Renal cortex interstitium (tissue), 15 donors: ENCODE data around the gene HABP4. TPM values are rescaled to one million over a fixed set of nuclear protein-coding genes. Genes with fewer than 3 reads are reported as not detected.

Experiments used
- DNase-seq, 11 donors: peaks; one replicate each; pipeline ENCODE4 v3.0.0-alpha.2; 2013; ENCODE audit warnings: low read depth in 9 of 11, low spot score in 4 of 11; ENCODE audit errors: extremely low read depth in 1 of 11
- long read RNA-seq, 16 experiments: transcript quantifications; one replicate each; lab custom pipeline, GENCODE V29; 2026
- polyA plus RNA-seq, 3 donors: library from polyadenylated mRNA; unstranded; fragments of 120-200 nt; gene quantifications; one replicate each; pipeline ENCODE4 v1.2.1, GENCODE V29; 2013; ENCODE audit not compliant: insufficient read length in 3 of 3

The HABP4 gene, protein sequence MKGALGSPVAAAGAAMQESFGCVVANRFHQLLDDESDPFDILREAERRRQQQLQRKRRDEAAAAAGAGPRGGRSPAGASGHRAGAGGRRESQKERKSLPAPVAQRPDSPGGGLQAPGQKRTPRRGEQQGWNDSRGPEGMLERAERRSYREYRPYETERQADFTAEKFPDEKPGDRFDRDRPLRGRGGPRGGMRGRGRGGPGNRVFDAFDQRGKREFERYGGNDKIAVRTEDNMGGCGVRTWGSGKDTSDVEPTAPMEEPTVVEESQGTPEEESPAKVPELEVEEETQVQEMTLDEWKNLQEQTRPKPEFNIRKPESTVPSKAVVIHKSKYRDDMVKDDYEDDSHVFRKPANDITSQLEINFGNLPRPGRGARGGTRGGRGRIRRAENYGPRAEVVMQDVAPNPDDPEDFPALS
- 10 to 100 TPM; 19.1 to 21.9 (median 19.8) TPM for polyA plus RNA-seq
- long read RNA-seq, donor 1, transcript HABP4-201 (8 exons, 2,615 nt), result major isoform, 6 of 6 reads
- long read RNA-seq, donor 1, partial matches to known transcripts, result 0 of 6 reads
- long read RNA-seq, donor 1, other reads (novel, unspliced or antisense), result 0 of 6 reads
- long read RNA-seq, donor 2, transcript HABP4-201 (8 exons, 2,615 nt), result major isoform, 6 of 8 reads
- long read RNA-seq, donor 2, partial matches to known transcripts, result 0 of 8 reads
- long read RNA-seq, donor 2, other reads (novel, unspliced or antisense), result 0 of 8 reads
- long read RNA-seq, donor 3, transcript HABP4-201 (8 exons, 2,615 nt), result major isoform, 21 of 24 reads
- long read RNA-seq, donor 3, partial matches to known transcripts, result 0 of 24 reads
- long read RNA-seq, donor 3, other reads (novel, unspliced or antisense), result 0 of 24 reads
- long read RNA-seq, donor 4, transcript HABP4-201 (8 exons, 2,615 nt), result major isoform, 5 of 11 reads
- long read RNA-seq, donor 4, partial matches to known transcripts, result 6 of 11 reads
- long read RNA-seq, donor 4, other reads (novel, unspliced or antisense), result 0 of 11 reads
- long read RNA-seq, donor 5, result 0 reads
- long read RNA-seq, donor 6, partial matches to known transcripts, result 15 of 20 reads
- long read RNA-seq, donor 6, other reads (novel, unspliced or antisense), result 0 of 20 reads
- long read RNA-seq, donor 7, transcript HABP4-201 (8 exons, 2,615 nt), result major isoform, 7 of 8 reads
- long read RNA-seq, donor 7, partial matches to known transcripts, result 0 of 8 reads
- long read RNA-seq, donor 7, other reads (novel, unspliced or antisense), result 0 of 8 reads
- long read RNA-seq, donor 8, transcript HABP4-201 (8 exons, 2,615 nt), result major isoform, 16 of 17 reads
- long read RNA-seq, donor 8, partial matches to known transcripts, result 0 of 17 reads
- long read RNA-seq, donor 8, other reads (novel, unspliced or antisense), result 0 of 17 reads
- long read RNA-seq, donor 9, transcript HABP4-201 (8 exons, 2,615 nt), result major isoform, 7 of 8 reads
- long read RNA-seq, donor 9, partial matches to known transcripts, result 0 of 8 reads
- long read RNA-seq, donor 9, other reads (novel, unspliced or antisense), result 0 of 8 reads
- long read RNA-seq, donor 10, transcript HABP4-201 (8 exons, 2,615 nt), result major isoform, 8 of 22 reads
- long read RNA-seq, donor 10, partial matches to known transcripts, result 14 of 22 reads
- long read RNA-seq, donor 10, other reads (novel, unspliced or antisense), result 0 of 22 reads
- long read RNA-seq, donor 11, transcript HABP4-201 (8 exons, 2,615 nt), result major isoform, 6 of 19 reads
- long read RNA-seq, donor 11, partial matches to known transcripts, result 13 of 19 reads
- long read RNA-seq, donor 11, other reads (novel, unspliced or antisense), result 0 of 19 reads
- long read RNA-seq, donor 12, partial matches to known transcripts, result 0 of 2 reads
- long read RNA-seq, donor 12, other reads (novel, unspliced or antisense), result 0 of 2 reads
- long read RNA-seq, donor 13, result 0 reads
- long read RNA-seq, donor 14, transcript HABP4-201 (8 exons, 2,615 nt), result major isoform, 8 of 16 reads
- long read RNA-seq, donor 14, partial matches to known transcripts, result 8 of 16 reads
- long read RNA-seq, donor 14, other reads (novel, unspliced or antisense), result 0 of 16 reads
- long read RNA-seq, donor 15, partial matches to known transcripts, result 10 of 12 reads
- long read RNA-seq, donor 15, other reads (novel, unspliced or antisense), result 0 of 12 reads
- long read RNA-seq, donor 16, transcript HABP4-201 (8 exons, 2,615 nt), result major isoform, 30 of 43 reads
- long read RNA-seq, donor 16, partial matches to known transcripts, result 13 of 43 reads
- long read RNA-seq, donor 16, other reads (novel, unspliced or antisense), result 0 of 43 reads

DNA sequence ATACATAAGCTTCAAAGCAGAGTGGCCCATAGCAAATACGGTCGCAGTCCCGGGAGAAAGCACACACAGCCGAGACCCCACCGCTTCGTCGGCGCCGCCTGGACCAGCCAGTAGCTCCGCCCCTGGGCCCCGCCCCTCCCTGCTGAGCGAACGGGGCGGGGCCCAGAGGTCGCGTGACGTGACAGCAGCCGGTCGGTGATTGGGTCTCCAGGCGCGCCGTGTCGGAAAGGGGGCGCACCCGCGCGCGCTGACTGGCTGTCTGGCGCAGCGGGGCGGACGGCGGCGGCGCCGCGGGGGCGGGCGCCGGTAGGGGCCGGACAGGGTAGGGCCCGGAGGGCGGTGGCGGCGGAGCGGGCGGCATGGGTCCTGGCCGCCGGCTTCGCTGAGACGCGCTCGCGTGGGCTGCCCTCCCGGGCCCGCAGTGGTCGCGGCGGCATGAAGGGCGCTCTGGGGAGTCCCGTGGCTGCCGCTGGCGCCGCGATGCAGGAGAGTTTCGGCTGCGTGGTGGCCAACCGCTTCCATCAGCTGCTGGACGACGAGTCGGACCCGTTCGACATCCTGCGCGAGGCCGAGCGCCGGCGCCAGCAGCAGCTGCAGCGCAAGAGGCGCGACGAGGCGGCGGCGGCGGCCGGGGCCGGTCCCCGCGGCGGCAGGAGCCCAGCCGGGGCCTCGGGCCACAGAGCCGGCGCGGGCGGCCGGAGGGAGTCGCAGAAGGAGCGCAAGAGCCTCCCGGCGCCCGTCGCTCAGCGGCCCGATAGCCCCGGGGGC lies at the start of gene HABP4:
Gene HABP4, plus strand, starts transcription at position 325 of the 768 bp plus-strand sequence. Its CDS starts 111 bp downstream, at position 436.
- peak; percentile 84 to 94 (median 92) for DNase-seq

DNA sequence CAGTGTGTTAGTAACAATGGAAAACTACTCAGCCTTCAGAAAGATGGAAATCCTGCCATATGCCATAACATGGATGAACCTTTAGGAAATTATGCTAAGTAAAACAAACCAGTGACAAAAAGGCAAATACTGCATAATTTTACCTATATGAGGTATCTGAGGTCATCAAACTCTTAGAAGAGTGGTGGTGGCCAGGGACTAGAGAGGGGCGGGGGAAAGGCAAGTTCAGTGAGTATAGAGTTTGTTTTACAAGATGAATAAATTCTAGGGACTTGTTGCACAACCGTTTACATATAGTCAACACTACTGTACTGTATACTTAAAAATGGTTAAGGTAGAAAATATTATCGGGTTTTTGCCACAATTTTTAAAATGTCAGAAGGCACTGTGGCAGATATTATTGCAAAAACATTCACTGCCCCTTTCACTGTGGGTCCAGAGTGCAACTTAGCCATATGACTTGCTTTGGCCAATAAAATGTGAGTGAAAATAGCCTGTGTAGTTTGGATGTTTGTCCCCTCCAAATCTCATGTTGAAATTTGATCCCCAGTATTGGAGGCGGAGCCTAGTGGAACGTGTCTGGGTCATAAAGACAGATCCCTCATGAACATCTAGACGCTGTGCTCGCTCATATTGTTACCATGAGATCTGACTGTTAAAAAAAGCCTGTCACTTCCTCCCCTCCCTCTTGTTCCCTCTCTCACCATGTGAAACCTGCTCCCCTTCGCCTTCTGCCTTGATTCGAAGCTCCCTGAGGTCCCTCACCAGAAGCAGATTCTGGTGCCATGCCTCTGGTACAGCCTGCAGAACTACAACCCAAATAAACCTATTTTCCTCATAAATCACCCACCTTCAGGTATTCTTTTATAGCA lies 41.3 kb upstream of the HABP4 start:
- DNase-seq, result no peak

DNA sequence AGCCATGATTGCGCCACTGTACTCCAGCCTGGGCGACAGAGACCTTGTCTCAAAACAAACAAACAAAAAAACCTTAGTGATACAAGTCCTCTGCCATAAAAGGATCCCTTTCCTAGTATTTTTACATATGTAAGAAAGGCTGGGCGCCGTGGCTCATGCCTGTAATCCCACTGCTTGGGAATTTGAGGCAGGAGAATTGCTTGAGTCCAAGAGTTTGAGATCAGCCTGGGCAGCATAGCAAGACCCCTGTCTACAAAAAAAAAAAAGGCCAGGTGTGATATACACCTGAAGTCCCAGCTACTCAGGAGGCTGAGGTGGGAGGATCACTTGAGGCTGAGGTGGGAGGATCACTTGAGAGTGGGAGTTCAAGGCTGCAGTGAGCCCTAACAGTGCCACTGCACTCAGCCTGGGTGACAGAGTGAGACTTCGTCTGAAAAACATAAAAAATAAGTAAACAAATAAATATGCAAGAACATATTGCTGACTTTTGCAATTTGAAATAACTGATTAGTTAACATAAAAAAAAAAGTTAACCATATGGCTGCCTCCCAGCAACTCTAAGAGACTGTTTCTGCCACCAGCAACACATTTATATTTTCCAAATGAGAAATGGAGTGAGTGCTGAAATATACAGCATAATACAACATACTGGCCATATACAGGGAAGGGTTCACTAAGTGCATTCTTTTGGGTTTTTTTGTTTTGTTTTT lies 38.7 kb upstream of the HABP4 start:
- no peak for DNase-seq

DNA sequence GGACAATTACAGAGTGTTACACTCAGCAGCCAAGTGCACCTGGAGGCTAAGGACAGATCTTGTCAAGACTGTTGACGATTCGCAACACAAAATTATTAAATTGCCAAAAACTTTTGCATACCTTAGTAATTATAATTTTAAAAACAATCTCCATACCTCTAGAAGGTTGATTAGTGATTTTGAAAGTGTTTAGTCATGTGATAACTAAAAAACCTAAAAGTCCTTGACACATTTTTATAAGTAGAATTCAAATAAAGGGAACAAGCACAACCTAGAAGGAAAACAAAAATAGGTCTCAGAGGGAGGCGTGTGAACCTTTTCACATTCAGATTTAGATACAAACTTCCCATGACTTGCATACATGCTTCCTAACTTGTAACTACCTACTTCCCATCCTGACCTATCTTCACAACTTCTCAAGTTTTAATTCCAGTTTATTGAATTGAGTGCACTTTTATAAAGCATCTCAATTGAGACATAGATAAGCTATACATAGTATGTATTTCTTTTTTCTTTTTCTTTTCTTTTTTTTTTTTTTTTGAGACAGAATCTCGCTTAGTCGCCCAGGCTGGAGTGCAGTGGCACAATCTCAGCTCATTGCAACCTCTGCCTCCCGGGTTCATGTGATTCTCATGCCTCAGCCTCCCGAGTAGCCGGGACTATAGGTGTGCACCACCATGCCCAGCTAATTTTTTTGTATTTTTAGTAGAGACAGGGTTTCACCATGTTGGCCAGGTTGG lies 37.6 kb upstream of the HABP4 start:
- no peak for DNase-seq

DNA sequence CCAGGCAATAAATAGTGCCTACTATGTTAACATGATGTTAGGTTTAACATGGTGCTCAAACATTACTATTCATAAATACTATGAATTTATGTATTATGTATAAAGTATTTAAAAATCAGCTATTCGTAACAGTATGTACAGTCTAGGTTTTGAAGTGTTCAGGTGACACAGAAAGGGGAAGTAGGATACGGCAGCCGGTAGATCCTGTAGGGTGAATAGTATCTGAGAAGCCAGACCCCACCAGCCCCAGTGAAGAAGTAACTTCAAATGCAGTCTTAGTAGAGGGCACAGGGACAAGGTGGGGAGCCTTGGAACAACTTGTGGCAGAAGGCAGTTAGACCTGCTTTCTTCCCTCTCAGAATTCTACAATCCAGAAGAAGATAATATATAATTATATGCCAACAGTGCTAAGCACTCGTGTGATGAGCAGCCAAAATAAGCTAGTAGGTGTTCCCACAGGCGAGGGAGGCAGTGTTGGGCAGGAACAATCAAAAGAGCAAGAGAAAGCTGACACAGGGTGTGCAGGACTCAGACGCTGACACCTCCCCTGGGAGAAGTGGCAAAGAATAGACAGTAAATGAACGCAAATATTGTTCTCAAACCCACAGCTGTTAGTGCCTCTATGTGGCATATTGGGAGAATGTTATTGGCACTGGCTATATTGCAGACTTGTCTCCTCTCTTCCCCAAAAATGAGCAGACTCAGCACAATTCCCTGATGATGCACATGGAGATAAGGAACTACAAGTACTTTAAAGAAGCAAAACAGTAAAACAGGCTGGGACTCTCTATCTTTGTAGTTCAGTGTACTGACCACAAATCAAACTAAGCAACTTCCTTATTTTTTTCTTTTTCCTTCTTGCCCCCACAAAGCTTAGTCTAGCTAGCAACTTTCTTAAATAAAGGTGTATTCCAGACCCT lies 36.4 kb upstream of the HABP4 start:
- DNase-seq, result no peak

DNA sequence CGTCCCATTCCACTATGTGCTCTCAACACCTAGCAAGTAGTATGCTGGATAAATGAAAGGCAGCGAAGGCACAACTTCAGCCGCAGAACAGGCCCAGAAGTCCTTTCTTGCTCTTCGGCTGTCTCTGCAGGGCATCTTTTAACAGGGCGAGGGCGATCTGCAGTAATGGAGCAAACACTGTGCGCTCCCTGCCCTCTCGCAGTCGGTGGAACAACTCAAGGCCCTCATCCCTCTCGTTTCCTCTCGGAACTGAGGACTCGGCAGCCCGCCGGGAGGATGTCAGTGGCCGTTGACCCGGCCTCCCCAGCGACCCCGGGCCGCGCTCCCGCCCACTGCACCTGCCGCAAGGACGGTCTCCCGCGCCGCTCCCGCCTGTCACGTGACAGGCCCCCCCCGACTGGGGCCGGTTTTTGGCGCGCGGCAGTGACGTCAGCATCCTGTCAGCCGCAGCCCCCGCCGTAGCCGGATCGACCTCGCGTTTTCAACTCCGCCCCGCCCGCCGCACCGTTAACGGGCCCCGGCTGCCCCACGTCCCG lies 32.9 kb upstream of the HABP4 start:
- peak in 8 of 11 donors; percentile 60 to 83 (median 80) for DNase-seq

DNA sequence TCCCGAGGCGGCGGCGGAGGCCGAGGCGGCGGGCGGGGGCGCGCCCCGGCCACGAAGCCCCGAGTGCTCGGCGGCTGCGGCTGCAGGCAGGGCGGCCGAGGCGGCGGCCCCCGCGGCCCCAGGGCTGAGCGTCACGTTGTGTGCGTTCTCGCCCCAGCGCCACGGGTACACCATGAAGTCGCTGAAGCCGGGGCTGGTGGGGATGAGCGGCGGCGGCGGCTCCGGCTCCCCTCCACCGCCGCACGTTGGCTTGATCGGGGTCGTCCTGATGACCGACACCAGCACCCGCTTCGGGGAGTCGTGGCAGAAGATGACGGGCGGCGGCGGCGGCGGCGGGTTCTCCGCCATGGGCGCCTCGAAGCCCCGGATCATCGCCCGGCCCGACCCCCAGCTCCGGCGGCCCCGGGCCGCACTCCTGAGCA lies 32.3 kb upstream of the HABP4 start:
- DNase-seq, result no peak

DNA sequence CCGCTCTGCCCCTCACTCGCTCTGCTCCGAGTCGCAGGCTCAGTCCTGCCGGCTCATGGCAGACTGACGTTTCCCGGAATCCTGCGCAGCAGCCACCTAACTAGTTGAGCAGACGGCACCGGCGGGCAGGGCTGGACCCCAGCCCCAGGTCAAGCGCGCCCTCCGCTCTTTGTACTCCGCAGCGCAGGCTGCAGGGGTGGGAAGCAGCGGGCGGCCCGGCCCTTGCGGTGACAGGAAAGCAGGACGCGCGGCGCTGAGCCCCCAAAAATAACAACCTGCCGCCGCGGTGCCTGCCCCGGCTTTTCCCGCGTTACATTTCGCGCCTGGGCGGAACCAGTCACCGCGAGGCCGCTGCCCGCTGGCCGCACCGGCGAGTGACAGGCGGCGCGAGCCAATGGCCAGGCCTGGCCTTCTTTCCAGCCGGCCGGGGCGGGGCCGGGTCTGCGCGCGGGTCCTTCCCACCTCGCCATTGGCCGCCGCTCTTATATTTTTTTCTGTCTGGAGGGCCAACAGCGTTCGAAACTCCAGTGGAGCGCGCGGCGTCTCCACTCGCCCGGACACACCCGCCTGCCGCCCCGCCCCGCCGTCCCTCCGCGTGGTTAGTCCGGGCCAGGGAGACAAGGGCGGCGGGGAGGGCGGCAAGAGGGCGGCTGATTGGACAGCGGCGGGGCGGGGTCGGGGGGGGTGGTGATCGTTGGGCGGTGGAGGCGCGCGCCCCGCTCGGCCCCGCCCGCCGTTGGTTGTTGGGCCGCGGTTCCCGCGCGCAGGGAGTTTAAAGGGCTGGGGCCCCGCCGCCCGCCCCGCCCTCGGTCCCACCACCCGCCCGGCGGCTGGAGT lies 31.7 kb upstream of the HABP4 start, which contains the start of gene ZNF367:
Gene ZNF367, minus strand, starts transcription at position 288 of the 837 bp plus-strand sequence. CDS start 338 bp downstream, outside the sequence.
- DNase-seq, result peak; percentile 78 to 97 (median 93)

DNA sequence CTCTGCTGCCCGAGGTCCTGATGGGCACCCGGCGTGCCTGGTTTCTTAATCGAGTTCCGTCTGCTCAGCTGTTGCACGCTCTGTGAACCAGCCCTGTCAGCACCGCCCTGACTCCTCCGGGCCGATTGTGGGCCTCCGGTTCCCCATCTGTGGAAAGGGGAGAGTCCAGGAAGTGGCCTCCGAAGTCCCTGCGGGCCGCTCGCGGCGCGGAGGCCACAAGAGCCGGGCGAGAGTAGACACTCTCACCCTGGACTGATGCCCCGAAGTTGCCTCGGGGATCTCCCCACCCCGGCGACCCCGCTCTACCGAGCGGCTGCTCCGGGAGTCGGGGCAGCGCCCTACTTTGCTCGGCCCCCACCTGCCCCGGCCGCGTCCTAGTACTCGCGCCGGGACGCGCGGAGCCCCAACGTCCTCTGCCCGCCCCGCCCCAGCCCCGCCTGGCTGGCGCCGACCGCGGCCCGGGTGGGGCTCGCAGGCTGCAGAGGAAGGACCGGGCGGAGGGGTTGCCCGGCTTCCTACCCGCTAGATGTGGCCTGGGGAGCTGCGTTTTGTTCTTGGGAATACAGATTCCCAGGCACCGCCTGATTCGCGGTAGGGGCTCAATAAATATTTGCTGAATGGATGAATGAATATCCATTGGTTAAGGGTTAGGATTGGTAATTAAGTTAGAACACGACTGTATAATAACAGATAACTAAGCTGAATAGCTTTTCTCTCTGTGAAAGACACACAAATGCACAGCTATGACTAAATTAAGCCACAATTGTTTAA lies 30.9 kb upstream of the HABP4 start:
- peak in 6 of 11 donors; percentile 26 to 63 (median 46) for DNase-seq

DNA sequence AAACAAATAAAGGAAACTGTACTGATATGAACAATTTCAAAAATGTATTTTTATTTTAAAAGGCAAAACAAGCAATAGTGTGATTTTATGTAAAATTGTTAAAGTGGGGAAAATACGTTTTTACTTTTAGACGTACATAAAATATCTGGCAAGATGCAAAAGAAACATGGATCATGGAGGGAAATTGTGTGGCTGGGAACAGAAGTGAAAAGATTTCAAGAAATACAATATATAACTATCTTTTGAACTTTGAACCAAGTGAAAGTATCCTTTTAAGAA lies 30.3 kb upstream of the HABP4 start:
- DNase-seq, result no peak

DNA sequence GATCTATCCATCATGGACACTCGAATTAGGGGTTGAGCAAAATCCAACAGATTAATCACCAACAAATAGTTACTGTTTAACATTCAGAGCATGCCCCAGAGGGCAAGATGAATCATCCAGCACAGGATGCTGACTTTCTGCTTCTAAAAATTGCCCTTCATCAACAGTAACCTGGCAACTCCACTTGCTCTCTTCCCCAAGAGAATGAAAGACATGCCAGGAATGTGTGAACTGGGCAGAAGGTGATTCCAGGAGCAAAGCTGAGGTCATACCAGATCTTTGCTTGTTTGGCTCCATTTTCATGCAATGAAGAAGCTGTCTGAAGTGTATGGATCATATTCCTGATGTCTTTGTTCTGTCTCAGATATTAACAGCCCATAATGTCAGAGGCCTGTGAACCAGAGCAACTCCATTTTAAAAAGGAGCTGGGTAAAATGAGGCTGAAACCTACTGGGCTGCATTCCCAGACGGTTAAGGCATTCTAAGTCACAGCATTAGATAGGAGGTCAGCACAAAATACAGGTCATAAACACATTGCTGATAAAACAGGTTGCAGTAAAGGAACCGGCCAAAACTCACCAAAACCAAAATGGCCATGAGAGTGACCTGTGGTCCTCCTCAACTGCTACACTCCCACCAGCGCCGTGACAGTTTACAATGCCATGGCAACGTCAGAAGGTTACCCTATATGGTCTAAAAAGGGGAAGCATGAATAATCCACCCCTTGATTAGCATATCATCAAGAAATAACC lies 29.3 kb upstream of the HABP4 start:
- DNase-seq, result peak in 4 of 11 donors; percentile 56 to 71 (median 60)
